ENCODE data around the gene EIF2B1. TPM values are rescaled to one million over a fixed set of nuclear protein-coding genes. Genes with fewer than 3 reads are reported as not detected.

Gene EIF2B1
- total RNA-seq, 1 donor from 2014 or later = 65.8 TPM

- peaks cover 59% of the 10 kb centered on the region for H3K36me3 Mint-ChIP-seq (ENCODE audit: low read depth)
- intact Hi-C loops (cut with micrococcal nuclease) = no loop called here
These were observed 20.7 kb upstream of the EIF2B1 start for GRCh38 chr12:123654129-123654701.

DNA sequence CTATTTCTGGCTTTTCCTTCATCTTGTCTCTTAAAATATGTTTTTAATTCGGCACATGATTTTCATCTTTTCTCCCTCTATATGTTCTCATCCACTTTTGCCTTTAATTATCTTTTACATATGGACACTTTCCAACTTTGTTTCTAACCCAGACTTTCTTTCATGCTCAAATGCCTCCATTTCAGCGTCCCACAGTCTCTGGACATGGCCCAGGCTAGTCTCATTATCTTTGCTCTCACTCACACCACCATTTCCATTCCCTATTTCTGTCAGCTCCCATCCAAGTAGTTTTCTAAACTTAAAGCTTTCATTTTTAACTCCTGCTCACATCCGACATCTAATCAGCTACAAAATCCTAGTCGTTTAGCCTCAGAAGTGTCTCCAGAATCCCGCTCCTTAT lies 14.9 kb upstream of the EIF2B1 start:
- intact Hi-C loops (cut with micrococcal nuclease) = no loop called here
- Mint-ChIP-seq H3K4me1 (ENCODE audit: low read depth) (no peaks in the 10 kb centered on the region), H3K9me3 (no peaks in the 10 kb centered on the region), H3K36me3 (ENCODE audit: low read depth) (peaks cover 54% of the 10 kb centered on the region), H3K27ac (no peak overlapping the region), H3K27me3 (ENCODE audit: low read depth) (no peaks in the 10 kb centered on the region), H3K4me3 (ENCODE audit: low read depth) (no peak overlapping the region)
- DNase-seq (ENCODE audit: low spot score) = no peak

More at GRCh38 chr12:123654129-123654701, 20.7 kb upstream of the EIF2B1 start:
- Mint-ChIP-seq H3K9me3 (no peaks in the 10 kb centered on the region), H3K4me3 (ENCODE audit: low read depth) (no peak overlapping the region), H3K4me1 (ENCODE audit: low read depth) (no peaks in the 10 kb centered on the region), H3K27ac (no peak overlapping the region), H3K27me3 (ENCODE audit: low read depth) (no peaks in the 10 kb centered on the region)
- no peak for DNase-seq (ENCODE audit: low spot score)

DNA sequence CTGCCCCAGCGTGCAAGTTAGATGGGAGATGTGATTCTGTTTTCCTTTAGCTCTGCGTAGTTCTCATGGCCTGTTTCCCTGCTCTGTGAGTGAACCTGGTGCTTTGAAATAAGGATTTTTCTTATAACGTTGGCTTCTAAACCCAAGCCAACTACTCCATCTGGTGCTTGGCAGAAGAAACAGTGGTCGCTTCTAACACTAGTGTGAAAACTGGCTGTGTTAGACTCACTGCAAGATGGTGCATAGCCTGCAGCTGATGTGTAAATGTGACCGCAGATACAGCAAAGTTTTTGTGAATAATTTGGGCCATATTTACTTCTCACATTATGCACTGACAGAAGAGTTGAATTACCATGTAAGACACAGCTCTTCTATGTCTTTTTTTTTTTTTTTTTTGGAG lies 12.4 kb upstream of the EIF2B1 start:
- intact Hi-C loops (cut with micrococcal nuclease) = no loop called here
- H3K9me3 Mint-ChIP-seq = no peaks in the 10 kb centered on the region
- H3K4me1 Mint-ChIP-seq (ENCODE audit: low read depth) = no peaks in the 10 kb centered on the region
- DNase-seq (ENCODE audit: low spot score) = no peak
- H3K36me3 Mint-ChIP-seq (ENCODE audit: low read depth) = peaks cover 46% of the 10 kb centered on the region
- H3K27ac Mint-ChIP-seq = no peak overlapping the region
- no peak overlapping the region for H3K4me3 Mint-ChIP-seq (ENCODE audit: low read depth)
- H3K27me3 Mint-ChIP-seq (ENCODE audit: low read depth) = no peaks in the 10 kb centered on the region

DNA sequence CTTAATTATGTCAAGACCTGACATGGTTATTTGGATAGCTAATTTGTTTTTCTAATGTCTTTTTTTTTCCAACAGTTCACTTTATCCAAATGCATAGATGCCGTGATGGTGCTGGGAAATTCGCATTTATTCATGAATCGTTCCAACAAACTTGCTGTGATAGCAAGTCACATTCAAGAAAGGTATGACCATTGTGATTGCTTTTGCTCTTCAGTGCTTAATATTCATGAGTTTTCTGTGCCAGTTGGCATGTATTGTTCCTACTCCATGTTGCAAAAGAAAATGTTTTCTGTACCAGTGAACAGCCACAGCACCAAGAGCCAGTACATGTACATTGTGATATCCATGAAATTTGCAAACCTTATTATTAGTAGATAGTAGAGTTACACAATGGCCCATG lies 11.9 kb upstream of the EIF2B1 start:
- no peaks in the 10 kb centered on the region for H3K9me3 Mint-ChIP-seq
- no peak overlapping the region for H3K4me3 Mint-ChIP-seq (ENCODE audit: low read depth)
- H3K4me1 Mint-ChIP-seq (ENCODE audit: low read depth) = no peaks in the 10 kb centered on the region

DNA sequence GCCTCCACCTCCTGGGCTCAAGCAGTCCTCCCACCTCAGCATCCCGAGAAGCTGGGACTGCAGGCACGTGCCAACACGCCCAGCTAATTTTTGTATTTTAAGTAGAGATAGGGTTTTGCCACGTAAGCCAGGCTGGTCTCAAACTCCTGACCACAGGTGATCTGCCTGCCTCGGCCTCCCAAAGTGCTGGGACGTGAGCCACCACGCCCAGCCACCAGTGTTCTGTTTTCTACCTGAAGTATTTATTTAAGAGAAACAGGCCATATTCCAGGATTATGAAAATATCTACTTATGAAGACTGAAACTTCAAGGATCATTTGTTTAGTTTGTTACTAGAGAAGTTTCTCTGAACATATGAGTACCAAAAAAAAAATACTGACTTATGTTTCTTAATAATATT lies 10.4 kb upstream of the EIF2B1 start:
- Mint-ChIP-seq H3K27me3 (ENCODE audit: low read depth) (no peaks in the 10 kb centered on the region), H3K4me1 (ENCODE audit: low read depth) (no peaks in the 10 kb centered on the region), H3K9me3 (no peaks in the 10 kb centered on the region), H3K4me3 (ENCODE audit: low read depth) (no peak overlapping the region), H3K36me3 (ENCODE audit: low read depth) (peaks cover 39% of the 10 kb centered on the region), H3K27ac (no peak overlapping the region)
- no peak for DNase-seq (ENCODE audit: low spot score)
- intact Hi-C loops (cut with micrococcal nuclease) = no loop called here

More for the DNA sequence above, 11.9 kb upstream of the EIF2B1 start:
- Mint-ChIP-seq H3K27ac (no peak overlapping the region), H3K36me3 (ENCODE audit: low read depth) (peaks cover 44% of the 10 kb centered on the region), H3K27me3 (ENCODE audit: low read depth) (no peaks in the 10 kb centered on the region)
- intact Hi-C loops (cut with micrococcal nuclease) = no loop called here
- DNase-seq (ENCODE audit: low spot score) = no peak

GRCh38 chr12:123634142-123634561 lies 666 bp upstream of the EIF2B1 start:
- H3K4me1 Mint-ChIP-seq (ENCODE audit: low read depth) = peaks cover 16% of the 10 kb centered on the region
- peaks cover 35% of the 10 kb centered on the region for H3K36me3 Mint-ChIP-seq (ENCODE audit: low read depth)
- H3K27ac Mint-ChIP-seq = peak overlapping the region; percentile 95
- H3K4me3 Mint-ChIP-seq (ENCODE audit: low read depth) = peak overlapping the region; percentile 95
- DNase-seq (ENCODE audit: low spot score) = no peak
- no peaks in the 10 kb centered on the region for H3K9me3 Mint-ChIP-seq
- intact Hi-C loops (cut with micrococcal nuclease) = loop anchor here (5.0 kb wide), 1 partner anchor 338 kb away; the partner anchor contains the start of genes CCDC92 and ZNF664
- no peaks in the 10 kb centered on the region for H3K27me3 Mint-ChIP-seq (ENCODE audit: low read depth)

- Mint-ChIP-seq H3K4me1 (ENCODE audit: low read depth) (peaks cover 2% of the 10 kb centered on the region), H3K9me3 (no peaks in the 10 kb centered on the region), H3K4me3 (ENCODE audit: low read depth) (no peak overlapping the region), H3K27me3 (ENCODE audit: low read depth) (no peaks in the 10 kb centered on the region), H3K27ac (peak overlapping the region; percentile 42), H3K36me3 (ENCODE audit: low read depth) (peaks cover 79% of the 10 kb centered on the region)
- DNase-seq (ENCODE audit: low spot score) = no peak
- intact Hi-C loops (cut with micrococcal nuclease) = no loop called here
These were observed 11.6 kb downstream of the EIF2B1 start for GRCh38 chr12:123621619-123622530.

- Mint-ChIP-seq H3K4me1 (ENCODE audit: low read depth) (peaks cover 2% of the 10 kb centered on the region), H3K27ac (no peak overlapping the region), H3K27me3 (ENCODE audit: low read depth) (no peaks in the 10 kb centered on the region), H3K9me3 (no peaks in the 10 kb centered on the region), H3K4me3 (ENCODE audit: low read depth) (no peak overlapping the region), H3K36me3 (ENCODE audit: low read depth) (peaks cover 79% of the 10 kb centered on the region)
- intact Hi-C loops (cut with micrococcal nuclease) = no loop called here
- no peak for DNase-seq (ENCODE audit: low spot score)
These were observed 12.4 kb downstream of the EIF2B1 start for GRCh38 chr12:123621101-123621500.

DNA sequence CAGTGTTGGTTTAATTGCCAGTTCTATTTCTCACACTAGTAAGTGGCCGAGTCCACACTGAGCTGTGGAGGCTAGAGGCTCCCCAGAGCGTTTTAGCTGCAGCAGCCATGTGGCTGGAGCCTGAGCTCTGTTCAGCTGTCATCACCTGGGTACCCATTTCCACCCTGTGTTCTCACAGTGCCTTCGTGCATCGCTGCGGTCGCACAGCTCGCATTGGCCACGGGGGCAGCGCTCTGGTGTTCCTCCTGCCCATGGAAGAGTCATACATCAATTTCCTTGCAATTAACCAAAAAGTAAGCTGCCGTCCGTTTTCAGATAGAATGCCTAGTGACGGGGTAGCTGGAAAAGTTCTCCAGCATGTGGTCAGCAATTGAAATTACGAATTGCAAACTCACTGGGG lies 15.9 kb downstream of the EIF2B1 start:
- Mint-ChIP-seq H3K9me3 (no peaks in the 10 kb centered on the region), H3K4me3 (ENCODE audit: low read depth) (no peak overlapping the region), H3K4me1 (ENCODE audit: low read depth) (peaks cover 2% of the 10 kb centered on the region), H3K27me3 (ENCODE audit: low read depth) (no peaks in the 10 kb centered on the region), H3K36me3 (ENCODE audit: low read depth) (peaks cover 88% of the 10 kb centered on the region), H3K27ac (no peak overlapping the region)
- intact Hi-C loops (cut with micrococcal nuclease) = no loop called here
- no peak for DNase-seq (ENCODE audit: low spot score)

- peaks cover 88% of the 10 kb centered on the region for H3K36me3 Mint-ChIP-seq (ENCODE audit: low read depth)
- no peaks in the 10 kb centered on the region for H3K9me3 Mint-ChIP-seq
- H3K4me1 Mint-ChIP-seq (ENCODE audit: low read depth) = peaks cover 2% of the 10 kb centered on the region
- no peak overlapping the region for H3K27ac Mint-ChIP-seq
- no peak overlapping the region for H3K4me3 Mint-ChIP-seq (ENCODE audit: low read depth)
- no peak for DNase-seq (ENCODE audit: low spot score)
- intact Hi-C loops (cut with micrococcal nuclease) = no loop called here
- H3K27me3 Mint-ChIP-seq (ENCODE audit: low read depth) = no peaks in the 10 kb centered on the region
These were observed 16.3 kb downstream of the EIF2B1 start for GRCh38 chr12:123617144-123617543.

DNA sequence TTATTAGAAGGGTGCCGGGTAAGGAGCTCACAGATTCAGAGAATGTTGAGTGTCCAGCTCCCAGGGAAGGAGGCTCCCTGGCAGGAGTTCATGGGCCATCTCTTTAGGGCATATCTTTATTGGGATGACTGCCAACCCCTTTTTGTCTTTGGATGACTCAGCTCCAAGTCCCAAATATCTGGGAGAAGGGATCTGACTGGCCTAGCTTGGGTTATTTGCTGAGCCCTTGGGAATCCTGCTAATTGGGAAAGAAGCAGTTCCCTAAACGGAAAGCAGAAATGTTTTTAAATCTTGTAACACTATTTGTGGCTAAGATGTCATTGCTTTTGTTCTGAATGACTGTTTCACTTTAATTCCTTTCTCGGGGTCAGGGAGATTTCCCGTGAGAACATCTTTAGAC lies 19.0 kb downstream of the EIF2B1 start:
- Mint-ChIP-seq H3K27ac (peak overlapping the region; percentile 22), H3K4me1 (ENCODE audit: low read depth) (peaks cover 2% of the 10 kb centered on the region), H3K4me3 (ENCODE audit: low read depth) (no peak overlapping the region), H3K9me3 (no peaks in the 10 kb centered on the region), H3K36me3 (ENCODE audit: low read depth) (peaks cover 85% of the 10 kb centered on the region), H3K27me3 (ENCODE audit: low read depth) (no peaks in the 10 kb centered on the region)
- DNase-seq (ENCODE audit: low spot score) = no peak
- intact Hi-C loops (cut with micrococcal nuclease) = no loop called here

DNA sequence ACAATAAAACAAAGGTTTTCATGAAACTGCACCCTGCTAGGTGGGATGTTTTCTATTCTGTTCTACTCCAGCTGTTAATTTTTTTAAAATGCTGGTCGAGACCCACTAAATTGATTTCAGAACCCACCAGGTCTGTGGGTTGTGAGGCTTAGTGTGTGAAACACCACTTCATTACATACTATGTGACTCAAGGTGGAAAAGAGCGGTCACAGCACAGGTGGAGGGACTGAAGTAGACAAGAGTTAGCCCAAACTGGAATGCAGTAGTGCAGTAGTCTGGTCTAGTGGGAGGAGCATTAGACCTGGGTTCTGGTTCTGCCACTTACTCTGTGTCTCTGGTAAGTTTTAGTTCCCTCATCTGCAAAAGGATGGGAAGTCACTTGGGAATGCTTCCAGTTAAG lies 19.4 kb downstream of the EIF2B1 start:
- DNase-seq (ENCODE audit: low spot score) = no peak
- intact Hi-C loops (cut with micrococcal nuclease) = no loop called here
- no peaks in the 10 kb centered on the region for H3K27me3 Mint-ChIP-seq (ENCODE audit: low read depth)
- no peaks in the 10 kb centered on the region for H3K4me1 Mint-ChIP-seq (ENCODE audit: low read depth)
- H3K36me3 Mint-ChIP-seq (ENCODE audit: low read depth) = peaks cover 86% of the 10 kb centered on the region
- no peak overlapping the region for H3K4me3 Mint-ChIP-seq (ENCODE audit: low read depth)
- no peaks in the 10 kb centered on the region for H3K9me3 Mint-ChIP-seq
- H3K27ac Mint-ChIP-seq = peak overlapping the region; percentile 22

GRCh38 chr12:123608182-123608581 lies 25.3 kb downstream of the EIF2B1 start:
- no peaks in the 10 kb centered on the region for H3K27me3 Mint-ChIP-seq (ENCODE audit: low read depth)
- H3K9me3 Mint-ChIP-seq = no peaks in the 10 kb centered on the region
- intact Hi-C loops (cut with micrococcal nuclease) = no loop called here
- H3K36me3 Mint-ChIP-seq (ENCODE audit: low read depth) = peaks cover 79% of the 10 kb centered on the region
- no peak for DNase-seq (ENCODE audit: low spot score)
- H3K4me1 Mint-ChIP-seq (ENCODE audit: low read depth) = peaks cover 7% of the 10 kb centered on the region
- no peak overlapping the region for H3K4me3 Mint-ChIP-seq (ENCODE audit: low read depth)
- H3K27ac Mint-ChIP-seq = no peak overlapping the region

Data from activated T-helper 2 cell treated with anti-CD3 and anti-CD28 coated beads, Interferon-gamma antibody, Interleukin-2, Interleukin-4, amounts not matched to agents 10 μg/mL and 5 μg/mL and 100 μg/mL, durations not matched to agents 14 hours and 24 hours and 36 hours (primary cell).